ENCODE data around the gene RGCC.
"Not testable (repeated sequence)": the region's sequence is repeated elsewhere in the genome, so short reads cannot be mapped to it uniquely, and the experiment has no call there.

Gene RGCC

DNA sequence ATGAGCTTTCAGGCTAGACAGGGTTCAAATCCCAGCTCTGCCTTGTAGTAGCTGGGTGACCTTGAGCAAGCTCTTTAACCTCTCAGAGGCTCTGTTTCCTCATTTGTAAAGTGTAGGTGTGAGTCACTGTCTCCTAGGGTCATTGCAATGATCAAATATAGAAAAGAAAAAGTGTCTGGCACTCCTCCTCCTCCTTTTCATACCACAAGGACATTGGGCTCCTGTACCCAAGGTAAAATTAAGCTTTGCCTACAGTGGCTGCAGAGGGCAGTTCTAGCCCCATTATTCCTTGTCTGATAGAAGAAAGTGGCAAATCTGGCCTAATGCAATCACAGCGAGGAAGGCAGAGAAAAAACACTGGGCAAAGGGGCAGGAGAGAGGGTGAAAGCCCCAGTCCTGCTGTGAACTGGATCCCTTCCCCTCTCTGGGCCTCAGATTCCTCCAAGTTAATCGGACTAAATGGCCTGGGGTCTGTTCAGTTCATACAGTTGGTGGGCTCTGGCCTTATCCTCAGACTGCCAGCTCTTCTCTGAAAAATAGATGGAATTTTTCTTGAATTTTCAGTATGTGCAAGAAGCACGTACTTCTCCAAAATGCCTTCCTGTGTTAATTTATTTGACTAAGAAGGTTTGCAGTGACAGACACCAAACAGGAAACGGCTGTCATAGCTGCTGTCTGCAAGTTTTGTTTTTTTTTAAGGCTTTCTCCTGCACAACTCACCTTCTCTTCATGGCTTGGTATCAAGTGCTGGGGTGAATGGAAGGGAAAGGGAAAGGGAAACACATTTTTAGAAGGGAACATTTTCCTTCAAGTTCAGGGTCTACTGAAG lies 35.3 kb downstream of the RGCC start:
- no peak for FAIRE-seq

DNA sequence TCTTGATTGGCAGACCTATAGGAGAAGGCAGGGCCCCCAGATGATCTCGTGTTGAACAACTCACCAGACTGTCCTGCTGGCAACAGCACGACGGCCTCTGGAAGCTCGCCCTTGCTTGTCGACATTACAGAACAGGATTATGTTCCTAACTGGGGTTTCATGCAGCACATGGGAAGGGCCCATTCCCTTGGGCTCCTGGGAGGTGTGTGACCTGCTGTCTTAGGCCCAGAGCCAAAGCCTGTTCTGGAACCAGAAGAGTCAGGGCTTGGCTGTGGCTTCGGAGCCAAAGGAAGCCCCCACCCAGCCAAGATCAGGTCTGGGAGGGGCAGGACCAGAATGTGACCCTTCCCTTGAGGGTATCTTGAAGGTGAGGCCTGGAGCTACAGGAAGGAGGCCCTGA lies 36.9 kb downstream of the RGCC start:
- no peak for FAIRE-seq

DNA sequence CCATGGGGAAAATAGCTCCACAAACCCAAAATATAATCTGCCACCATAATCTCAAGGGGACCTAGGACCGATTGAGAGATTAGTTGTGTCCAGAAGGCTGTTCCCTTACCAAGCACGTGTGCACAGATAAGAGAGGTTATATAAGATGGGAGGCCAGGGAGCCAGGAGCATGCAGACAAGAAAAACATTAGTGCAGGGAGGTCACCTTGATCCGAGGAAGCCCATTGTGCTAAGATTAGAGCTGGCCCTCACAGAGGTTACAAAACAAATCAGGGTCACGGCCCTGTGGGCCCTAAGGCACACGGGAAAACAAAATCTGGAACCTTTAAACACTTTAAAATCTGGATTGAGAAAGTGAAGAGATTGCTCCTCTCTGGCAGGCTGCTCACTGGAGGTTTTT lies 37.7 kb downstream of the RGCC start:
- no peak for FAIRE-seq

DNA sequence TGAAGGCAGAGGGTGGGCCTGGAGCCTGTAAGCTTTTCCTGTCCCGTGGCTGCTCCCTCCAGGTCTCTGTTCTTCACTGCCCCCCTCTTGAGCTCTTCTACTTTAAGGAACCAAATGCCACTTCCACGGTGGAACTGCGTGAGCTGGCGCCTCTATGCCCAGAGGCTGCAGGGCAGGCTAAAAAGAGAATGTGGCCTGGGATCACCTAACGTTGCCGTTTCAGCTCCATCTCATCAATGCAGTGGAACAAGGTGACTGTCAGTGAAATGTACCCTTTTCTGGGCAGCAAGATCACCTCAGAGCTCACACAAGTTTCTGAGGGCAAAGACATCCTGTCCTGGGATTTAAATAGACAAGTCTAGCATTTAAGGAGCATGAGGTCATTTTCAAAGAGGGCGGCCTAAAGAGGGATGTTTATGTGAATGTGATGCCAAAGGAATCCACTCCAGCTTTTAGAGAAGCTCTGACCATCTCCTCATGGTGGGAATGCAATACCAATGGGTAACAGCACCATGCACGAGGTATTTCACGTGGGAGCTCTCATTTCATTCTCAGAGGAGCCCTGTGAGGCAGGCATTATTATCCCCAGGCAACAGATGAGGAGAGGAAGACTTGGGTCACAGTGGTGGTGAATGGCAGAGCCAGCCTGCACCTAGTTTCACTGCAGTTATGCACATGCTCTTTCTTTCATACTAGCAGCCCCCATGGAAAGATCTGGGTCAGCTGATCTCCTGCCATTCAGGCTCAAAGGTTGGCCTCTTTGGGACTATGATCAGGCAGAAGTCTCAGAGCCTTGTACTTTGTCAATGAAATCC lies 39.3 kb downstream of the RGCC start:
- no peak for FAIRE-seq

DNA sequence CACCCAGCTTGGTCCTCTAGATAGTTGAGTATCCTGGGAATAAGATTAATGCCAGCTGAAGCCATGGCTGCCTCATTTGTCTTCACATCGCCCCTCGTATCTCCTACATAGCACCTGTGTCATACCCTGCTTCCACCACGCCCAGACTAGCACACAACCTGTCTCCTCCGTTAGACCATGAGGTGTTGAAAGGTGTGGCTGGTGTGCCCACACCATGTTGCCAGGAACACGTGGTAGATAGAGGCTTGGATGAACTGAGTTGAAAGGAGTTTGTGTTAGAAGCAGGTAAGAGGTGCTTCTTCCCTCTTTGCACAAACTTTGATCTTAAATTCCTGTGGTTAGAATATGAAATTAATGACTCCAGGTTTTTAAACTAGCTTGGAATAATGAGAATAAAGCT lies 40.1 kb downstream of the RGCC start:
- no peak for FAIRE-seq

DNA sequence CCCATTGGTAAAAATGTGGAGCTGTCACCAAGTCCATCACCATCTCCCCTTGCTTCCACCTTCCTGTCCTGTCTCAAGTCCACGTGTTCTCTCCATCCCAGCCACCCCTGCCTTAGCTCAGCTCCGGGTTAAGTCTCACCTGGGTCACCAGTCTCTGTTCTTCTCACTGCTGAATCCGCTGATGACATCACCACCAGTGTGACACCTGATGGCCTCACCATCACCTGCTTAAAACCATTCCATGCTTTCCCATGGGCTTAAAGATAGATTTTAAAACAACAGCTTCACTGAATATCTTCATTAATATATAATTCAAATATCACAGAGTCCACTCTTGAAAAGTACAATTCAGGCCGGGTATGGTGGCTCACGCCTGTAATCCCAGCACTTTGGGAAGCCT lies 42.1 kb downstream of the RGCC start:
- no peak for FAIRE-seq

DNA sequence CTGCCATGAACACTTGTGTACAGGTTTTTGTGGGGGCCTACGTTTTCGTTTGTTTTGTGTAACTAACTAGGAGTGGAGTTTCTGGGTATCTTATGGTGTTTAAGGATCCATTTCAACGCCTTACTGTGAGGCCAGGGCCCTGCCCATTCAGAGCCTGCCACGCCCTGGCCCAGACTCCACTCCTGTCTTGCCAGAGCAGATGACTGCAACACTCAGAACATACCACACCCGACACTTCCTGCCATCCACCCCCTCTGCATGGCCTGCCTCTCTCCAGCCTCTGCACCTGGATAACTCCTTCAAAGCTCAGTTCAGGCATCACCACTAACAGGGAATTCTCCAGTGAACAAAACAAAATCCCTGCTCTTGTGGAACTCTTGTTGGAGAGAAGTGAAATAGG lies 43.2 kb downstream of the RGCC start:
- no peak for FAIRE-seq

DNA sequence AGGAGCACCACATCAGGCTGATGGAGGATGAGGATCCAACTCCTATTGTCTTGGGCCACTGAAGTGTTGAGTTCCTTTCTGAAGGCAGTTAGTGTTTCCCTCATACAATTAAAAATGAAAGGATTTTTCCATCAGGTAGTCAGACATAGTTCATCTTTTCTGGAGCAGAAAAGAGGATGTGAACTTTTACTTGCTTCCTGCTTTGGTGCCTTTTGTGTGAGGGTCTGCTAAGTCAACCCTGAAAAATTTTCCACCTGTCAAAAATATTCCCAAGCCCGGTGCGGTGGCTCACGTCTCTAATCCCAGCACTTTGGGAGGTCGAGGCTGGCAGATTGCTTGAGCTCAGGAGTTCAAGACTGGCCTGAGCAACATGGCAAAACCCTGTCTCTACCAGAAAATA lies 43.9 kb downstream of the RGCC start:
- no peak for FAIRE-seq

DNA sequence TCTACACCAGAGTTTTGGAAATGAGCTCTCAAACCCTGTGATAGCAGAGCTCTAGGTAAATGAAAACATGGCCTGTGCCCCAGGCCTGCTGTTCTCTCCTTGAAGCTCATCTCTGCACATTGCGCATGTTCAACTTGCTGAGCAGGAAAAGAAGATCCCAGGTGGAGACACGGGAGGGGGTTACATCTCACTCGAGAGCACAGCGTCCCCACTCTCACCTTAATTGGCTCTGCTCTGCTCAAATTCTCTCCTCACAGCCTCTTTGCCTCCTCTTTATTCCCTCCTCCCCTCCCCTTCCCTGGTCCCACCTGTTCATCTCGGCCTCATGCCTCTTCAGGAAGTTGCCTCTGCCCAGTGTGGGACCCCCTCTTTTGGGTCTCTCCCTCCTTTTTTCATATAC lies 44.7 kb downstream of the RGCC start:
- no peak for FAIRE-seq

DNA sequence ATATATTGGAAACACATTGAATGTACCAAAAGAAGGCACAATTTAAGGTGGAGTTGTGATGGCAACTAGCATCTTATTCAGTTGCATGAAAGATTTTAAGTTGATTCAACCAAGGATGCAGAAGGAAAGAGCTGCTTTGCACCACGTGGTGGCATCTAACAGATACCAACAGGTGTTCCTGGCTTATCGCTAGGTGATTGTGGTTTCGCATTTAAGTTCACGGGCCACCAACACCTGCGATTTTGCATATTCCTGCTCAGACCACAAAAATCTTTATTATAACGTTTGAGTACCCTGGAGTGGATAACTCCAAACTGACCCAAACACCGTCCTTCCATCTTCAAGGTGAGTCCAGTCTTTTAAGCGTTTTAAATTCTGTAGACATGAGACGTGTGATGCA lies 45.3 kb downstream of the RGCC start:
- no peak for FAIRE-seq

DNA sequence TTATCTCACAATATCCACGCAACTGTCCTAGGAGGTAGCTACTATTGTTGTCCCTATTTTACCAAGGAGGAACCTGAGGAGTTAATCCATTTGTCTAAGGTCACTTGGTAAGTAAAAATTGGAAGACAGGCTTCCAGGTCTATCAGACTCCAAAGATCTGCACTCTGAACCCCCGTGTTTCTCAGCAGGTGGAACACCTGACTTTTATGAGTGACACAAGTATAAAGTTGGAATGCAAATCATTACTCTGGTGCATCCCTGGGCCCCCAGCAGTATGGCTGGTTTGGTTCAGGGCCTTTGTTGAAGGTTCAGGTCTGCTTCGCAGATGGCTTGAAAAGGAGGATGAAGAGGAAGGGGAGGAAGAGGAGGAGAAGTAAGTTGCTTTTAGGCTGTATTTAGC lies 46.0 kb downstream of the RGCC start:
- FAIRE-seq, result no peak

DNA sequence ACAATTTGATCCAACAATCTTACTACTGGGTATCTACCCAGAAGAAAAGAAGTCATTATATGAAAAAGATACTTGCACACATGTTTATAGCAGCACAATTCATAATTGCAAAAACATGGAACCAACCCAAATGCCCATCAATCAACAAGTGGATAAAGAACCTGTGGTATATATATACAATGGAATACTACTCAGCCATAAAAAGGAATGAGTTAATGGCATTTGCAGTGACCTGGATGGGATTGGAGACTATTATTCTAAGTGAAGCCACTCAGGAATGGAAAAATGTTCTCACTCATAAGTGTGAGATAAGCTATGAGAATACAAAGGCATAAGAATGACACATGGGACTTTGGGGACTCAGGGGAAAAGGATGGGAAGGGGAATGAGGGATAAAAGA lies 47.3 kb downstream of the RGCC start:
- FAIRE-seq, result not testable (repeated sequence)

DNA sequence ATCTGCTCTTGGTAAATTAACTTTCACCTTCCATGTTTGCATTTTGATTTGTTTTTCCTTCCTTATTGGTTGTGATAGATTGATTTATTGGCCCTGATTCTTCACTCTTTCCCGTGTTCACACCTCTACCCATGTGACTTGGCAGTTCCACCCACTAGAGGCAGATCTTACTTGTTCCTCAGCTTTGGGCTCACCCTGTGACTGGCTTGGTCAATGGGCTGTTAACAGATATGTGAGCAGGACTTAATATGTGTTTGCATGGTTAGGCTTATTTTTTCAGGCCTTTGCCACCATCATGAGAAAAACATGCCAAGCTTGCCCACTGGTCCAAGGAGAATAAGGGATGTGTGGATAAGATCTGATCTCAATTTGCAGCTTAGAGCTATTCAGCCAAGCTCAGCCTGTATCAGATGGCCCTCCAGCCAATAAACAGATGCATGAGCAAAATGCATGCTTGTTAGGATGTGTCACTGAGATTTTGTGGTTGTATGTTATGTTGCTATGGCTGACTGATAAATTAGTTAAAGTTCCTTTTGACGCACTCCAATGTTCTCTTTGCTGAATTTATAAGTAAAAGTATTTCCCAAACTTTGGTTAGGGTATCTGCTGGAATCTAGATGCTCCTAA lies 48.0 kb downstream of the RGCC start:
- FAIRE-seq, result no peak

DNA sequence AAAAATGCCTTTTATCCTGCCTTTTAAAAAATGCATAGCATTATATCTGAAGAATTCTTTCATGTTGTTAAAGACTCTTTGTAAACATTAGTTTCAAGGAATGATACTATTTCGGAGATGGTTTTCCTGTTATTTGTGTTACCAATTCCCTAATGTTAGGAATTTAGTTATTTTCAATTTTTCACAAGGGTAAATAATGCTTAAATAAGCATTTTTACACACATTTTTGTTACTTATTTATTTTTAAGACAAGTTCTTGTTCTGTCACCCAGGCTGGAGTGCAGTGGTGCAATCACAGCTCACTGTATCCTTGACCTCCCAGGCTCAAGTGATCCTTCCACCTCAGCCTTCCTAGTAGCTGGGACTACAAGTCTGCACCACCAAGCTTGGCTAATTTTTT lies 49.0 kb downstream of the RGCC start:
- FAIRE-seq, result no peak

DNA sequence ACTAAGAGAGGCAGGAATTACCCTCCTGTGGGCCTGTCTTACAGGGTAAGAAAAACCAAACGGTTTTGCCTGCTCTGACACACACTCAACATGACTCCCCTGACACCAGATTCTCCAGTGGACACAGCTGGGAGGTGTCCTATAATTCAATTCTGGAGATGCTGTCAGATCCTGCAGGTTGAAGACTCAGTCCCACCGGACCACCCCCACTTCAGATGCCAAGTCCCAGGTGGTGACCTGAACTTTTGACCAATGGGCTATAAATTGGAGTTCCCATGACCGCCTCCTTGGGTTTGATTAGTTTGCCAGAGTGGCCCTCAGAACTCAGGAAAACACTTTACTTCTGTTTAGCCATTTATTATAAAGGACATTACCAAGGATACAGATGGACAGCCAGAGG lies 52.6 kb downstream of the RGCC start:
- FAIRE-seq, result no peak

DNA sequence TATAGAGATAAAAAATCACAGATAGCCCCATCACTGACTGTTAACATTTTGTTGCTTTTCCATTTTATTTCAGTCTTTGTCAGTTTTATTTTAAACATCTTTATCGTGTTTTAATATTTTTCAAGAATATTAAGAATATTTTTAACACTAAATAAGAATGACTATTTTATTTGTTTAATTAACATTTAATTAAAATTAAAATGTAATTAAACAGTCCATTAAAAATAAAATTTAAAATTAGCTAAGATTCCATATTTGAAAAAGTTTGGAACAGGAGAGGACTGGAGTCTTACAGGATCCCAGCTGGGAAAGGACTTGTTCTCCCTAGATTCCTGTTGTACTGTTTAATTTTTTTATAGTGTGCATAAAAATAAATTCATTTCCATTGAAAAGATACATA lies 54.5 kb downstream of the RGCC start:
- peak; percentile 55 for FAIRE-seq

DNA sequence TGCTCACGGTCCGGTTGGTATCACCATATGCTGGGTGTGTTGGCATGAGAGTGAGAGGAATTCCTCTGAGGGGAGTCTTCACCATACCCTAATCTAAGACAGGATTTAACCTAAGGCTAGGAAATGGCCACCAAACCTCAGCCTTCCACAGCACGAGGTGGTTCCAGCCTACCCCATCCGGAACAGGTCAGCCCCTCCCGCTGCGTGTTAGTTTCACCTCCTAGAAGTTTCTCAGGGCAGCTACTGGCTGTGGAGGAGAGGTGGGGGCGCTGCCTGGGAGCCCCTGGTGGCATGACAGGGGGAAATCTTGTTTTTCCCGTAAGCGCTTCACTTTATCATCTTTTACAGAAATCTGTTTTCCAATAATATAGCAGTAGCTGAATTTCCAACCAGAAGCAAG lies 55.1 kb downstream of the RGCC start:
- no peak for FAIRE-seq

DNA sequence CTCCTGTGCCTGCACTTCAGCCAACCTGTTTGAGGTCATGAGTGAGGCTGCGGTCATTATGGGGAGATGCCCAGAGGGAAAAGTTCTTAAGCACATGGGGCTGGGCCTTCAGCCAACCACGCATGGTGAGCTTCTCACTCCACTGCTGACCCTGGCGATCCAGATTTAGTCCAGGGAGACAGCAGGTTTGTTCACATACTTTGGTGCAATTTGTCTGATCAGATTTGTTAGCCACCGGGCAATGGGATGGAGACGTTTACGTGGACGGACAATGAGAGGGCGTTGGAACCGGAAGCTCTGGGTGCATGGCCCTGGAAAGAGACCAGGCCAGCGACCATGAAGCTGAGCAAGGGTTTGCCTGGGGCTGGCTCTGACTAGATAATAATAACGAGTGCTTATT lies 56.2 kb downstream of the RGCC start:
- FAIRE-seq, result no peak

DNA sequence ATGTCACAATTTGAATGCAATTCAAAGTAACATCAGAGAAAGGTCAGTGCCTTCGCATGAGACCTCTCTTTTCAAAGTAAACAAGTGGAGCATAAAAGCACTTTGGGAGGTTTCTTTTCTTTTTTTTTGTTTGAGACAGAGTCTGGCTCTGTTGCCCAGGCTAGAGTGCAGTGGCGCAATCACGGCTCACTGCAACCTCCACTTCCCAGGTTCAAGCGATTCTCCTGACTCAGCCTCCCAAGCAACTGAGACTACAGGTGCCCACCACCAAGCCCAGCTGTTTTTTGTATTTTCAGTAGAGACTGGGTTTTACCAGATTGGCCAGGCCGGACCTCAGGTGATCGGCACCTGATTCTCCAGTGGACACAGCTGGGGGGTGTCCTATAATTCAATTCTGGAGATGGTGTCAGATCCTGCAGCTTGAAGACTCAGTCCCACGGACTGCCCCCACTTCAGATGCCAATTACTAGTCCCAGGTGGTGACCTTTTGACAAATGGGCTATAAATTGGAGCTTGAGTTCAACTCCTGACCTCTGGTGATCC lies 57.6 kb downstream of the RGCC start:
- no peak for FAIRE-seq

DNA sequence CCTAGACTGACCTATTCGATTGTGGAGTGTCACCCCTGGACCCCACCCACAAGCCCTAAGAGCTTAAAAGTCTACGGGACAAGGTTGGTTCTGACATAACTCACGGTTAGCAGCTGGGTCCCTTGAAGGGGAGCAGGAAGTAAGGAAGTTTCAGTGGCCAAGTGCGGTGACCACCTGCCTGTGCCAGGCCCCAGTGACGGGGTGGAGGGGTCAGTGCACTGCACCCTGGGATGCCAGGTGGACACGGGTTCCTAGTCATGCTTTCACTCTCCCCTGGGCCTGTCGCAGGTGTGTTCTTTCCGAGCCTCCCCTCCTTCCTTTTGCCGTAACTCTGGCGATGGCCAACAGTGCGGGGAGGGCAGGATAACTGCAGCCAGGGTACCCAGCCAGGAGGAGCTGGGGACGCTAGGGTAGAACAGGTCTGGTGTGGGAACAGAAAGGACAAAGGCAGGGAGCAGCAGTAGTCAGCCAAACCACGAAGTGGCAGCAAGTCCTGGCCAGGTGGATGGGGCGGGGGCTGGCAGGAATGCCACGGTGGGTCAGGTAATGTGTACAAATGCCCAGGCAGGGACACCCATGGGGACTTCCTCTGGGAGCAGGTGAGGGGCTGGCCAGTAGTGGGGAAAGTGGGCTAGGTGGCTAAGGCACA lies 58.3 kb downstream of the RGCC start:
- FAIRE-seq, result no peak

DNA sequence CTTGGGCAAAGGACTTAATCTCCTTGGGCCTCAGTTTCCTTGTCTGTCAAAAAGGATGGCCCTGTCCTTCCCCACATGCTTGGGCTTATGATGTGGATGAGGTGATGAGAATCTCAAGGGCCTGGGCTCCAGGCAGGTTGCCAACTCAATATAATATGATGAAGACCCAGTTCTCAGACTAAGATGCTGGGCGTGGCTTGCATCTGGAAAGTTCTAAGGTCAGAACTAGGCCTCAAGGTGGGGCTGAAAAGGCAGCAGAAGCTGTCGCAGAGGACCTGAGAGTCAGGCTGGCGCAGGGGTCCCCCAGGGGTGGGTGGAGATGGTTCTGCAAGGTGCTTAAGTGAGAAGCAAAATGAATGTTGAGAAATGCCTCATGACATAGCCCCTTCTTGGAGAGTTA lies 58.8 kb downstream of the RGCC start:
- no peak for FAIRE-seq

DNA sequence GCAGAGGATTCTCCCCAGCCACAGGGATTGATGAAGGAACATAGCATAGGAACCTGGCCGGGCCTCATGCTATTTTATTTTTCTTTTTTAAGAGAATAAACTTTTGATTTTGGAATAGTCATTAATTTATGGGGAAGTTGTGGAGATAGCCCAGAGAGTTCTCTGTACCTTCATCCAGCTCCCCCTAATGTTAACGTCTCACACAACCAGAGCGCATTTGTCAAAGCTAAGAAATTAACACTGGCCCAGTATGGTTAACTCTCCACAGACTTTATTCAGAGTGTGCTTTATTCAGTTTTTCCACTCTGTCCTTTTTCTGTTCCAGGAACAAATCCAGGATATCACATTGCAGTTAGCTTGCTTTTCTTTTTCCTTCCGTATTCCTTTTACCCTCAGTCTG lies 59.4 kb downstream of the RGCC start:
- FAIRE-seq, result no peak

DNA sequence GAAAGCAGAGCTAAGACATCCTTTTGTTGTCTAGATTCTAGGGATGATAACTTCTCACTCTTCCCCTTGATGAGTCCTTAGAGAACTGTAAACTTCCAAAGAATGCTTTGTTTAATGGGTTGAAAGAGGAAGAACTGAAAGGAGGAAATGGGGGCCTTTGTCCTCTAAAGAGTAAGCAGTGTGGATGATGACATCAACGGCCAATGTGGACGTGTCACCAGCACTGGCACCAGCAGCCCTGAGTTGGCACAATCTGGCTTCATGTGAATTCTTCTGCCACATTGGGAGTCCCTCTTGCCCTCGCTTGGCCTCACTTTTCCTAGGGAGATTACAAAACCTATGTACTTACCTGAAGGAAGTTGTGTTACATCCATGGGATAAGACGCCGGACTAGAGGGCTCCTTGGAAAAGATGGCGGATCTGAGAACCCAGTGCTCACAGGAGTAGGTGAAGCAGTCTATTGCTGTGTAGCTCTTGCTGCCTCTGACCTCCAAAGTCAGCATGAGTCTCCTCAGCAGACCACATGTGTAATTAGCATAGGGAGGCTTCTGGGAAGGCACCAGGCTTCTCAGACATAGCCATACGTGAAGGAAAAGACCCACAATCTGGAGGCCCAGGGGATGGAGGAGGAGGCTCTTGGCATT lies 62.8 kb downstream of the RGCC start:
- FAIRE-seq, result no peak

Measured in TTC549 (cell line).